ENCODE data around the gene NTM.

The NTM gene

DNA sequence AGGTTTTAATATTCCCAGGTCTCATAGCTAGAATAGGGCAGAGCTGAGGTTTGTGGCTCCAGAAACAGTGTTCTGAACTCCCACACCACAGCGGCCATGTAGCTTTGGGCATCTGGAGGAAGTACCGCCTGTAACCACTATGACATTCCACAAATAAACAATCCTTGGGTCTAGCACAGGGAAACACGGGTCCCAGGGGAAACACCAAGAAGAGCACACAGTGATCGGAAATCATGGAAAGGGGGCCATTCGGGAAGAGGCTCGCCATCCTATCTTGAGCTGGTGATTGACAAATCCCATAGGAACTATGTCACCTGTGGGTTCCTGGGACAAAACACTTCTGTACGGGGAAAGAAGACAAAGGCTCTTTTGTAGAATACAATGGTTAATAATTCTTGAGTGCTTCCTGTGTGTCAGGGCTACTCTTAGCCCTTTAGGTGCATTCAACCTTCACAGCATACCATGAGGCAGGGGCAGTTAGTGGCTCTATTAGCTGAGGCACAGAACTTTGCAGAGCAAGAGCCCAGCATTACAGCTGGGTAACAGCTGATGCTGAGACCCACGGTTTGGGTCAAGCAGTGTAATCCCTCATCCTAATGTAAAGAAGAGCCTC, 514.2 kb downstream of the NTM start:
- DNase-seq: no peak

DNA sequence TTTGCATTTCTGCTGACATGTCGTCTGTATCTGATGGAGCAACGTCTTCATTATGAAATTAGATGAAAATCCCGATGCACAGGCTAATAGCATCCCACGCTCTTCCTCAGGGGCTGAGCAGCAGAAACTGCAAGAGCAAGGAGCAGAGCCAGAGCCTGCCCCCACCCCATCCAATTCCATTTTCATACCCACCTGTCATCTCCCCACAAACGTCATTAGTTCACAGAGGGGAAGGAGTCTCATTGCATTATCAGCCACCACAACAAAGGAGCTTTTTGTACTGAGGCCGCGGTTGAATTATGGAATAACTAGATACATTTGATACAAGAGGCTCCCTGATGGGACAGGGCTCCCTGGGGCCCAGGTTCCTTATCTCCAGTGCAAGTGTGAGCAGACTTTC, 515.0 kb downstream of the NTM start:
- no peak for DNase-seq

DNA sequence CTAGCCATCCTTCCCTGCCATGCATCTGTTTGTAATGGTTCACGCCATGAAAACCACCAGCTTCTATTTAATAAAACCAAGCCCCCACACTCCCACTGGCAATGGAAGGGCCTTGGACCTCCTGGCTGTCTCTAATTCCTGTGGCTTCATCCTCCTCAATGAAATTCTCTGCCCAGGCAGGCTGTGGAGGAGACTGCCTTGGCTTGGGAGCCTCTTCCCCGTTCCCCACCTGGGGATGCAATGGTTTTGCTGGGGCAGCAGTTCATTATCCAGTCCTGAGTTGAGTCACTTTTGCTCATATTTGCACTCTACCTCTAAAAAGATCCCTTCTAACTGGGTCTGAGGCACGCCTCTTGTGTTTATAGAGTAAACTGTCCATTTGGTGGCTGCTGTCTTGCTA, 515.8 kb downstream of the NTM start:
- no peak for DNase-seq

GRCh38 chr11:131888230-131888855, 517.9 kb downstream of the NTM start:
- DNase-seq: no peak

DNA sequence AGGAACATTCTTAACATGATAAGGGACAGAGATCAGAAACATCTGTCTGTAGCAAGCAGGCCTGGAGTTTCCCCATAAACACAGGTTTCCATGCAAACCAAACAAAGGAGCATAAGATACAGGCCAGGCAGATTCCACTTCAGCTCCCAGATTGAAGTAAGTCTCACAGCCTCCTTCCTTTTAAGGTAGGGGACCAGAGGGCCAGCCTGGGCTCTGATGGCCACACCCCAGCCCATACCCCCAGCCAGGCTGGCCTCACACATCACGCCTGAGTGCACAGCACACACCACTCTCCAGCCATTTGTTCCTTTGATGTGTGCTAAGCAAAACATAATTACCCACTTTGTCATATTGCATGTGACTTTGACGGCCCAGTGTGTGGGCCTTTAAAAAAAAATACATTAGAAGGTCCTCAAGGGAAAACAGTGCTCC, 518.7 kb downstream of the NTM start:
- DNase-seq: peak; percentile 83

DNA sequence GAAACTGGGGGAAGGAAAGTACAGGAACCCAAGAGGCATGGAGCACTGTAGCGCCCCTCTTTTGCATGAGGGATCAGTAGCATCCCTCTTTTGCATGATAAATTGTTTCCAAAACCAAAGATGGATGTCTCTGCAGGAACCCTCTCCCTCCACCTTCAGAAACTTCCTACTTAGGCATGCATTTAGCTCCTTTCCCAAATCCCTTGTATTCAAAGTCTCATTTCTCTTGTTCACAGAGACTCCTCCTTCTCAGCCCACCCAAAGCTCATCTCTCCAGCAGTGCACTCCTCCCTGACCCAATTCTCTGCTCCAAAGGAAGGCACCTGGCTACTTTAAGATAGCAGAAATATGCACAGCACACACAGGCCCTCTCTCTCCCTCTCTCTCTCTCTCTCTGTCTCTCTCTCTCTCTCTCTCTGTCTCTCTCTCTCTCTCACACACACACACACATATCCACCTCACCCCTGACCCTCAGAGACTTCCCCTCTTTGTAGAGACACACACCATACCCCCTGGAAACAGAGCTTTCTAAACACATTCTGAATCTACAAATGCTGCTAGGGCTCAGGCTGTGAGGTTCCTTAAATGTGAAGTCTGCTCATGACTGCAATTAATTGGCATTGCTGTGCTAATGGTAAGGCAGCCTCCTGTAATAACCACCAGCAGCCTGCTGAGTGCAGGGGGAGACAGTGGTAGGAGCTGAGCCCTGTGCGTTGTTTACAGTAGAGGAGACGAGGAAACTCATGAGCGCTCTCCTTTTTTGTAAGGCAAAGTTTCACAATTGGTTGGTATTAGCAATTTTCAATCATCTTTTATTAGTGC, 519.6 kb downstream of the NTM start:
- DNase-seq: no peak

GRCh38 chr11:131893103-131893890, 522.9 kb downstream of the NTM start:
- DNase-seq: no peak

DNA sequence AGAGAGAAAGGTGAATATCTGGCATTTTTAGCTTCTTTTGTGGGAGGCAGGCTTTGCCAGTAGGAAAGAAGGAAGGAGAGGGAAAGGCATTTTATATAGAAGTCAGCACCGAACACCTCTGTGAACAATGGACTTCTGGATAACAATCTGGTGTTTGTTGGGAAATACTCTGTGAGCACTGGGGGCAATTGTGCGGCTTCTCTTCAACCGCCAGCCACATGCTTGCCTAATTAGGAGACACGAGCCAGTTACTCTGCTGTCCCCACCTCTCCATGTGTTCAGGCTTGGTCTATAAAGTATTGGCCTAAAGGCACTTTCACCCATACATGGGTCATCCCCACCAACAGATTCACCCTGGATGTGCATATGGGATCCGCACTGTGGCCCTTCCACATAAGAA, 523.6 kb downstream of the NTM start:
- no peak for DNase-seq

DNA sequence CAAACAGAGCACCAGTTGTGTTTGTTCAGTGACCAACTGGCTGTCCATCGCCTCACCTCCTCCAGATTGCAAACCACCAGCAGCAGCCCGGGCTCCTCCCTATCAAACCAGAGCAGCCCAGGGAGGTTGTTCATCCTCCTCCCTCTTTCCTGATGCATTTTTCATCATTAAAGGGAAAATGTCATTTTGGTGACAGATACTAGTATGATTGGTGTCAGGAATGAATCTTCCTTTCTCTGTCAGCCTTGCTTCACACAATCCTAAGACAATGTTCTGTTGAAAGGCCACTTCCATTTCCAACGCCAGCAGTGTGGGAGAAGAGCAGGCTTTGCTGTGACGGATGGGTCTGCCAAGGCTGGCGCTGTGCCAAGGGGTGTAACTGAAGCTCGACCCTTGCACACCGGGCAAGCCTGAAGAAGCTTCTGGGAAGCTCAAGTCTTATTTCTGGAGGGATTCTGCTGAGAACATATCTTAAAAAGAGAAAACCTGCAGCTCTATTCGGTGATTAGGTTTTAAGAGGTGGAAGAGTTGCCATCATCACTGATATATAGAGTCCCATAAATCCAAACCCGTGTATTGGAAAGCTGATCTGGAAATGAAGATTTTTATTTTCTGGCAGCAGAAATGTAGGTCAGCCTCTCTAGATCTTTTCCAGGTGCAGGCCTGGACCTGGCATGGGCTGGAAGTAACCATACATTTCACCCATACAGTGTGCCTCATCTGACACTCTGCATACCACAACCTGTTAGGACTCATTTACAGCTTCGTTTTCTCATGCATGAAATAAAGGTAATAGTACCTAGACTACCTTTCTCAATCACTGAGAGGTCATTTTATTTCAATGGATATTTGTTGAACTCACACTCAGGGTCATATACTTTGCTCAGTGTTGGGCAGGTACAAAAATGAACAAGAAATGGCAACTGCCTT, 524.5 kb downstream of the NTM start:
- peak; percentile 50 for DNase-seq

- DNase-seq: no peak
Measured at GRCh38 chr11:131895865-131896264, 525.5 kb downstream of the NTM start.

DNA sequence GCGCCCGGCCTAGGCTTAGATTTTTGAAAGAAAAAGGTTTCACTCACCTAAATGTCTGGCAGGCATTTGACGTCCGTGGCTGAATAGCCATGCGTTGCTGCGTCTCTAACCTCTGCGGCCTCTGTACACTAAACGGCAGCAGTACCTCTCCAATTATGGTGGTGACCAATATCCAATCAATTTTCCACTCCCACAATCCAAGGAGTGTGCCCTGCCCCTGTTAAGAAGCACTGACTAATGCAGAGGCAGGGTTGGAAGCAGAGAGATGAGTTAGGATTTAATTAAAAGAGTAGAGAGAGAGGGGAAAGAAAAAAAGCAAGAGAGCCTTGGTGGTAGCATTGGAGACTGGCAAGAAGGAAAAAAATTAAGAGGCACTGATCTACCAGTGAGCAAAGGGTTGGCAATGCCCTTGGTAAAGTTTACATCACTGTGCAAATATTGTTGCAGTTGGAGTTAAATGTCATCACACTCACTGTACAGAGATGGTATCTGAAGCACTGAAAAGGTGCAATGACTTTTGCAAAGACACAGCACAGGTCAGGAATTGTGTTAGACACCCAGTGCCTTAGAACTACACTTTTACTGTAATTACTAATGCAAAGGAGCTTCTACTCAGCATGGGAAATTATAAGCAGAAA, 526.7 kb downstream of the NTM start:
- DNase-seq: no peak

DNA sequence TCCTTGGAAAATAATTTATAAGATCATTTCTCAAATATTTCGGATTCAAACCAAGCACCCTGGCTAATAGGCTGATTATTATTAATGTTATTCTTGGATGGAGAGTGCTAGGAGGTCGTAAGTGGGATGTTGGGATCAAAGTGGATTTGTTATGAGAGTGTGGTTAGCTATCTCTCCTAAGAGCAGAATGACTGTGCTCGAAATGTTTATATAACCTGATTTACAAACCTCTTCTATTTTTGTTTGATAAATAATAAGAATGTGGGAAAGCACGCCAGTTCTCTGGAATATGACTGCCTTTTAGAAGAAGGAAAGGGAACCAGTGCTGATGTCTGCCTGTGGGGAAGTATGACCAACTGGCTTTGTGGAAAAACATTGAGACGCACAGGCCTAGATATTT, 527.5 kb downstream of the NTM start:
- DNase-seq: no peak

DNA sequence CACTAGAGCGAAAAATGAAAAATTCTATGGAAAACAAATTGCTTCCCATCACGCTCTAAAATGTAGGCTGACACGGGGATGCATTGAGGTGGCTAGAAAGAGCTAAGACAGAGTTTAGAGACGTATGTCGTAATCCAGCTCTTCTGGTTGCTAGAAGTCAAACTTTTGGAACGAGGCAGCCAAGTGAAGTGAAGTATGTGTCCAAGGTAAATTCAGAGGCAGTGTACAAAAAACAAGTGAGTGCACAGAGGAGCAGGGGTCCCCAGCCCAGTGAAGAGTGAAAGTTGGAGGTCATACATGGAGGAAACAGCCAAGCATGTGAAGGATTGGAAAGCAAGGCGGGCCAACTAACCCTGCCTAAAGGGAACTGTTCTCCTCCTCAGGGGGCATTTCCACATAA, 528.5 kb downstream of the NTM start:
- no peak for DNase-seq

DNA sequence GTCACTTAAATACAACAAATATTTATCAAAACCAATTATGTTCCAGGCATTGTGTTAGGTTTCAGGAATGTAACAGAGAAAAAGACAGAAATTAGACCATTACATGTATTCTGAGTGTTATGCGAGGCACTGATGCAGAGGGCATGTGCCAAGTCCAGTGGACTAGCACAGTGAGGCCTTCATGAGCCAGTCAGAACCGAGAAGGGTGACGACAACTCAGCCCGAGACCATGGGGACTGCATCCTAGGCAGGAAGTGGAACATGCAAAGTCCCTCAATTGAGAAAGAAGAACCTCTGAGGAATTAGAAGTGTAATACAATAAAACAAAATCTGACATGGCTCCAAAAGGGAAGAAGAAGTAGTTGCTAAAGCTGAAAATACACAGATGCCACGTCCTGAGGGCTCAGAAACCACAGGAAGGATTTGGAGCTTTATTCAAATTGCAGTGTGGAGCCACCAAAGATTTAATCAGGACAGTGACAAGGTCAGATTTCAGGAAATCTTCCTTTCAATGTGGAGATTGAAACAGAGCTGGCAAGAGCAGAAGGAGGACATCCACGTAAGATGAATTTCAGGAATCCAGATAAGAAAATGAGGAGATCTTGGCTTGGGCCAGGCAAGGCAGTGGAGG, 529.6 kb downstream of the NTM start:
- DNase-seq: no peak

- no peak for DNase-seq
Measured at GRCh38 chr11:131902421-131902820, 532.0 kb downstream of the NTM start.

GRCh38 chr11:131903074-131903473, 532.7 kb downstream of the NTM start:
- no peak for DNase-seq

- no peak for DNase-seq
Measured at GRCh38 chr11:131904756-131905155, 534.3 kb downstream of the NTM start.

GRCh38 chr11:131906963-131907362, 536.5 kb downstream of the NTM start:
- no peak for DNase-seq

GRCh38 chr11:131907371-131907770, 537.0 kb downstream of the NTM start:
- peak; percentile 57 for DNase-seq

GRCh38 chr11:131908316-131908715, 537.9 kb downstream of the NTM start:
- no peak for DNase-seq
